ENCODE measurements around the gene ARHGAP27.

Gene ARHGAP27

GRCh38 chr17:45382226-45382625 lies 50.4 kb downstream of the ARHGAP27 start:
- no peak for DNase-seq (ENCODE audit: insufficient read length, low spot score)
- no peak for FAIRE-seq

GRCh38 chr17:45380991-45381390 lies 51.7 kb downstream of the ARHGAP27 start:
- TF ChIP-seq SPI1 (IDR thresholded peaks at IDR 0.05; ENCODE audit: low read depth, low read length) (no peak), TAF1 (IDR thresholded peaks at IDR 0.05; ENCODE audit: low read depth, low read length) (no peak), POLR2A (IDR thresholded peaks at IDR 0.05; ENCODE audit: low read depth, low read length) (no peak), POU2F2 (IDR thresholded peaks at IDR 0.05; ENCODE audit: low read depth, low read length) (no peak), POLR2AphosphoS5 (IDR thresholded peaks at IDR 0.05; ENCODE audit: low read depth, low read length) (no peak), PAX5 (IDR thresholded peaks at IDR 0.05; ENCODE audit: insufficient read depth, low read length, severe bottlenecking) (no peak)
- FAIRE-seq (no peak), DNase-seq (ENCODE audit: insufficient read length, low spot score) (no peak)

More at GRCh38 chr17:45382226-45382625, 50.4 kb downstream of the ARHGAP27 start:
- TF ChIP-seq POLR2AphosphoS5 (IDR thresholded peaks at IDR 0.05; ENCODE audit: low read depth, low read length) (no peak), POU2F2 (IDR thresholded peaks at IDR 0.05; ENCODE audit: low read depth, low read length) (no peak), TAF1 (IDR thresholded peaks at IDR 0.05; ENCODE audit: low read depth, low read length) (no peak), PAX5 (IDR thresholded peaks at IDR 0.05; ENCODE audit: insufficient read depth, low read length, severe bottlenecking) (no peak), POLR2A (IDR thresholded peaks at IDR 0.05; ENCODE audit: low read depth, low read length) (no peak), SPI1 (IDR thresholded peaks at IDR 0.05; ENCODE audit: low read depth, low read length) (no peak)

- peak; percentile 40 for FAIRE-seq
- TF ChIP-seq POLR2A (IDR thresholded peaks at IDR 0.05; ENCODE audit: low read depth, low read length) = no peak
- peak; percentile 65 for TF ChIP-seq SPI1 (IDR thresholded peaks at IDR 0.05; ENCODE audit: low read depth, low read length)
- no peak for TF ChIP-seq PAX5 (IDR thresholded peaks at IDR 0.05; ENCODE audit: insufficient read depth, low read length, severe bottlenecking)
- no peak for TF ChIP-seq POLR2AphosphoS5 (IDR thresholded peaks at IDR 0.05; ENCODE audit: low read depth, low read length)
- DNase-seq (ENCODE audit: insufficient read length, low spot score) = no peak
Measured at GRCh38 chr17:45380046-45380765, 52.5 kb downstream of the ARHGAP27 start.

DNA sequence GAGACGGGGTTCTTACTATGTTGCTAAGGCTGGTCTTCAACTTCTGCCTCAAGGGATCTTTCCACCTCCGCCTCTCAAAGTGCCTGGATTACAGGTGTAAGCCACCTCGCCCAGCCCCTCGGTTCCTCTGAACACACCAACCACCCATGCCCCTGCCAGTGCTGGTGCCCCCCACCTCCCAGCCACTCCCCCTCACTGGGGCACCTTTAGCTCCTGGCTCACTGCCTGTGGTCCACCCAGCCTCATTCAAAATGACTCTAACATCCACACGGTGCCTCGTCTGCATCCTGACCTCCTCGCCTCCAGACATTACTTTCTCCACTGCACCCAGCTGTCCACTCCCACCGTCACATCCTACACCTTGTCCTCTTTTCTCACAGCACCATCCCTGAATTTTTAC lies 55.3 kb downstream of the ARHGAP27 start:
- no peak for DNase-seq (ENCODE audit: insufficient read length, low spot score)
- no peak for FAIRE-seq
- TF ChIP-seq TAF1 (IDR thresholded peaks at IDR 0.05; ENCODE audit: low read depth, low read length) (no peak), PAX5 (IDR thresholded peaks at IDR 0.05; ENCODE audit: insufficient read depth, low read length, severe bottlenecking) (no peak), SPI1 (IDR thresholded peaks at IDR 0.05; ENCODE audit: low read depth, low read length) (no peak), POLR2AphosphoS5 (IDR thresholded peaks at IDR 0.05; ENCODE audit: low read depth, low read length) (no peak), POLR2A (IDR thresholded peaks at IDR 0.05; ENCODE audit: low read depth, low read length) (no peak)

DNA sequence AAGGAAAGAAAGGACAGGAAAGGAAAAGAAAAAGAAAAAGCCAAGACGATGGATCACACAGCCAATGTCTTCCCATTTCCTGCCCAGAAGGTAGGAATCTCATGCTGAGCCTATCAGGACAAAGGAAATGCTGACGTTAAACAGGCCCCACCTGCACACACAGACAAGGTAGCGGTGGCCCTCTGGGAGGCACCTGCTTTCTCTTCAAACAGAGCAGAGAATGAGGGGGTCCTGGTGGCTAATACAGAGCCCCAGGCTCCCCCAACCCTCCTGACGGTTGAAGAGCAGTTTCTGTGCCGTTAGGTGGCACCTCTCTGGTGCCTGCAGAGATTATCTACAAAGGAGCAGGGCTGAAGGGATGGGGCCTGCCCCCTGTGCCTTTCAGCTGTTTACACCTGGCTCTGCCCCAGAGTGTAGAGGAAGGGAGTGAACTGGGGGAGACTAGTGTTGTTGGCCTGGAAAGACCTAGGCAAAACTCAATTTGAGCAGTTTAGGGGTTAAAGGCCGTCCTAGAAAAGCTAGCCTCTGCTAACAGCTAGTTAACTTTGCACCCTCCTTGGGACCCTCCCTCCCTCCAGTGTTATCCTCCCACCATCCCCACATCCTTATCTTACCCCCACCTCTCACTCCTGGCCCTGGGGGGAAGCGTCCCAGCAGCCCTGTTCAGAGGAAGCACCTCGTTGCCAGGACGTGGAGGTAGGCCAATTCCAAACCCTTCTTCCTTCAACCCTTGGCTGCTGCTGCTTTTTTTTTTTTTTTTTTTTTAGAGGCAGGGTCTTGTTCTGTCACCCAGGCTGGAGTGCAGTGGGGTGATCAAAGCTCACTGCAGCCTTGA lies 56.3 kb downstream of the ARHGAP27 start:
- FAIRE-seq (no peak), DNase-seq (ENCODE audit: insufficient read length, low spot score) (no peak)
- TF ChIP-seq SPI1 (IDR thresholded peaks at IDR 0.05; ENCODE audit: low read depth, low read length) = no peak
- TF ChIP-seq POLR2AphosphoS5 (IDR thresholded peaks at IDR 0.05; ENCODE audit: low read depth, low read length) = no peak
- no peak for TF ChIP-seq PAX5 (IDR thresholded peaks at IDR 0.05; ENCODE audit: insufficient read depth, low read length, severe bottlenecking)
- TF ChIP-seq POU2F2 (IDR thresholded peaks at IDR 0.05; ENCODE audit: low read depth, low read length) = no peak
- no peak for TF ChIP-seq POLR2A (IDR thresholded peaks at IDR 0.05; ENCODE audit: low read depth, low read length)
- no peak for TF ChIP-seq TAF1 (IDR thresholded peaks at IDR 0.05; ENCODE audit: low read depth, low read length)

- TF ChIP-seq POLR2AphosphoS5 (IDR thresholded peaks at IDR 0.05; ENCODE audit: low read depth, low read length) (no peak), POU2F2 (IDR thresholded peaks at IDR 0.05; ENCODE audit: low read depth, low read length) (no peak), PAX5 (IDR thresholded peaks at IDR 0.05; ENCODE audit: insufficient read depth, low read length, severe bottlenecking) (no peak)
- DNase-seq (ENCODE audit: insufficient read length, low spot score) (no peak), FAIRE-seq (no peak)
Measured at GRCh38 chr17:45374501-45374900, 58.2 kb downstream of the ARHGAP27 start.

GRCh38 chr17:45372325-45372869 lies 60.3 kb downstream of the ARHGAP27 start:
- no peak for FAIRE-seq
- DNase-seq (ENCODE audit: insufficient read length, low spot score) = no peak
- TF ChIP-seq PAX5 (IDR thresholded peaks at IDR 0.05; ENCODE audit: insufficient read depth, low read length, severe bottlenecking) = no peak
- TF ChIP-seq POU2F2 (IDR thresholded peaks at IDR 0.05; ENCODE audit: low read depth, low read length) = no peak
- TF ChIP-seq SPI1 (IDR thresholded peaks at IDR 0.05; ENCODE audit: low read depth, low read length) = no peak
- TF ChIP-seq TAF1 (IDR thresholded peaks at IDR 0.05; ENCODE audit: low read depth, low read length) = no peak
- no peak for TF ChIP-seq POLR2AphosphoS5 (IDR thresholded peaks at IDR 0.05; ENCODE audit: low read depth, low read length)
- no peak for TF ChIP-seq POLR2A (IDR thresholded peaks at IDR 0.05; ENCODE audit: low read depth, low read length)

GRCh38 chr17:45371414-45372324 lies 61.0 kb downstream of the ARHGAP27 start:
- TF ChIP-seq POLR2AphosphoS5 (IDR thresholded peaks at IDR 0.05; ENCODE audit: low read depth, low read length) (no peak), PAX5 (IDR thresholded peaks at IDR 0.05; ENCODE audit: insufficient read depth, low read length, severe bottlenecking) (no peak), TAF1 (IDR thresholded peaks at IDR 0.05; ENCODE audit: low read depth, low read length) (no peak), SPI1 (IDR thresholded peaks at IDR 0.05; ENCODE audit: low read depth, low read length) (no peak), POU2F2 (IDR thresholded peaks at IDR 0.05; ENCODE audit: low read depth, low read length) (no peak), POLR2A (IDR thresholded peaks at IDR 0.05; ENCODE audit: low read depth, low read length) (no peak)
- peak; percentile 33 for FAIRE-seq
- DNase-seq (ENCODE audit: insufficient read length, low spot score) = no peak

Data from GM12891 (cell line).